H1 (cell line): ENCODE results near the gene RNF41.

Source experiments
- CTCF ChIP-seq, 3 experiments: IDR thresholded peaks; 1 replicate in 2 of 3; 2 replicates in 1 of 3; pipeline versions ENCODE4 v1.5.1 to v1.6.1; 2011; ENCODE audit warnings: low read length in 3 of 3, mild to moderate bottlenecking in 3 of 3, inconsistent platforms in 2 of 3, low read depth in 1 of 3, moderate library complexity in 1 of 3; ENCODE audit not compliant: insufficient read depth in 1 of 3; ENCODE audit errors: control extremely low read depth in 1 of 3
- EP300 ChIP-seq, 2 experiments: IDR thresholded peaks; 1 replicate in 1 of 2; 2 replicates in 1 of 2; pipeline ENCODE4 v1.6.1; 2011 to 2012; ENCODE audit warnings: low read depth in 2 of 2, low read length in 2 of 2, mild to moderate bottlenecking in 2 of 2, borderline replicate concordance in 1 of 2, inconsistent platforms in 1 of 2, moderate library complexity in 1 of 2
- EZH2 ChIP-seq: fragments of 200-600 bp; sonication (generic); IDR thresholded peaks from 2 replicates; pipeline ENCODE4 v1.7.1; 2012; ENCODE audit warnings: low read depth, mild to moderate bottlenecking, moderate library complexity, low read length, inconsistent platforms; ENCODE audit not compliant: severe bottlenecking
- FOSL1 ChIP-seq: IDR thresholded peaks from 2 replicates; pipeline ENCODE4 v1.6.1; 2011; ENCODE audit warnings: mild to moderate bottlenecking, low read depth, low read length, moderate library complexity; ENCODE audit not compliant: insufficient read depth
- HDAC2 ChIP-seq, 2 experiments: fragments of 300-600 bp in 1 of 2; sonication (generic) in 1 of 2; IDR thresholded peaks; 2 replicates each; pipeline ENCODE4 v1.6.1; 2011 to 2012; ENCODE audit warnings: low read depth in 2 of 2, low read length in 2 of 2, mild to moderate bottlenecking in 2 of 2, moderate library complexity in 2 of 2, borderline replicate concordance in 1 of 2, inconsistent platforms in 1 of 2
- JUN ChIP-seq: IDR thresholded peaks from 2 replicates; pipeline ENCODE4 v1.6.1; 2011; ENCODE audit warnings: low read depth, mild to moderate bottlenecking, improper control_type of control experiment, low read length
- PHF8 ChIP-seq: fragments of 200-600 bp; sonication (generic); conservative IDR thresholded peaks from 2 replicates; pipeline ENCODE4 v1.7.1; 2012; ENCODE audit warnings: low read depth, mild to moderate bottlenecking, inconsistent platforms, low read length, moderate library complexity
- POLR2A ChIP-seq, 2 experiments: IDR thresholded peaks; 1 replicate in 1 of 2; 2 replicates in 1 of 2; pipeline ENCODE4 v1.6.1; 2011; ENCODE audit warnings: low read depth in 2 of 2, low read length in 2 of 2, mild to moderate bottlenecking in 2 of 2; ENCODE audit errors: control extremely low read depth in 1 of 2
- POLR2AphosphoS5 ChIP-seq: IDR thresholded peaks from 2 replicates; pipeline ENCODE4 v1.6.1; 2011; ENCODE audit warnings: low read depth, low read length
- RAD21 ChIP-seq, 2 experiments: IDR thresholded peaks in 1 of 2; conservative IDR thresholded peaks in 1 of 2; 2 replicates each; pipeline ENCODE4 v1.6.1; 2011; ENCODE audit warnings: low read depth in 2 of 2, low read length in 2 of 2, improper control_type of control experiment in 1 of 2, inconsistent platforms in 1 of 2, mild to moderate bottlenecking in 1 of 2, moderate library complexity in 1 of 2
- RXRA ChIP-seq: IDR thresholded peaks from 2 replicates; pipeline ENCODE4 v1.6.1; 2011; ENCODE audit warnings: low read depth, mild to moderate bottlenecking, low read length, moderate library complexity; ENCODE audit not compliant: insufficient read depth
- SRF ChIP-seq: IDR thresholded peaks from 2 replicates; pipeline ENCODE4 v1.6.1; 2011; ENCODE audit warnings: mild to moderate bottlenecking, low read depth, low read length, moderate library complexity
- TCF12 ChIP-seq: IDR thresholded peaks from 2 replicates; pipeline ENCODE4 v1.6.1; 2011; ENCODE audit warnings: low read depth, mild to moderate bottlenecking, low read length
- TEAD4 ChIP-seq: IDR thresholded peaks from 2 replicates; pipeline ENCODE4 v1.6.1; 2012; ENCODE audit warnings: low read depth, low read length, inconsistent platforms, mixed read lengths

DNA sequence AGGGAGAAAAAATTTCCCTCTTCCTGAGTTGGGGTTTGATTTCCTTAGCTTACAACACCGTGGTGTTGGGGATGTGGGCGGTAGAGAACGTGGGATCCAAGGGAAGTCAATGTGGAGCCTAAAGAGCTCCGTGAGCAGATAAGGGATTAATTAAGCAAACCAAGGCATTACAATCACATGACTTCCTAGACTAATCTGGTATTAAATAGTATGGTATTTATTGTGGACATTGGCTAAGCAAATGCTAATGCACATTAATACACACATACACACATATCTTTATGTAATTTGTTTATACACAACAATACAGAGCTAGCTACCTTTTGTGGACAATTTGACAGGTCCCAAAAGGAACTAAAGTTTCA lies 791 bp upstream of the RNF41 start:
- TF ChIP-seq SRF (no peak), CTCF (IDR thresholded peaks at IDR 0.05; ENCODE audit: control extremely low read depth in 1 of 3, insufficient read depth in 1 of 3, low read depth in 1 of 3, low read length in 3 of 3) (no peak), POLR2AphosphoS5 (no peak), FOSL1 (no peak), PHF8 (no peak), RAD21 (IDR thresholded peaks at IDR 0.05 in 1 of 2, conservative IDR thresholded peaks at IDR 0.05 in 1 of 2; ENCODE audit: low read depth in 2 of 2, low read length in 2 of 2) (no peak), TEAD4 (no peak), JUN (no peak), HDAC2 (IDR thresholded peaks at IDR 0.05; ENCODE audit: borderline replicate concordance in 1 of 2, low read depth in 2 of 2, low read length in 2 of 2) (no peak), RXRA (no peak), EZH2 (no peak), TCF12 (no peak), POLR2A (IDR thresholded peaks at IDR 0.05; ENCODE audit: control extremely low read depth in 1 of 2, low read depth in 2 of 2, low read length in 2 of 2) (no peak), EP300 (IDR thresholded peaks at IDR 0.05; ENCODE audit: borderline replicate concordance in 1 of 2, low read depth in 2 of 2, low read length in 2 of 2) (no peak)
